SIG-M5 treated with dmso at 0.1 percent for 504 hours (cell line): ENCODE measurements around the gene CACNA1C.

Experiments
- DNase-seq: peaks from one replicate; lab custom pipeline; 2025; ENCODE audit not compliant: unreplicated experiment; lab: John Stamatoyannopoulos, UW

The CACNA1C gene

DNA sequence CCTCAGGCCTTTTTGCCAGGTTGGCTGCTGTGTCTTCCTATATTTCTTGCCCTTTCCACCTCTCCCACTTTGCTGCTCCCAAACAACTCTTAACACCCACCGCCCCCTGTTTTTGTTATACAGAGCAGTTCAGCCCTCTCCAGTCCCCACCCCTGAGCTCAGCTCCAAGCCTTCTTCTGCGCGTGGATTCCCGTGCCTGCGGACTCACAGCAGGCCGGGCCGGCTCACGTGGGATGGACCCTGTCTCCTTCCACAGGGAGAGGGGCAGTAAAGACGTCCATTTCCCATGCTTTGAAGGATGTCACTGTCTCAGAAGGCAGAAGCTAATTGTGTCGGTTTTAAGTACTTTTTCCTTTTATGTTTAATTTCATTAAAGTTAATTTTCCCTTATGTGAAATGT lies 139.4 kb downstream of the CACNA1C start:
- no peak for DNase-seq

DNA sequence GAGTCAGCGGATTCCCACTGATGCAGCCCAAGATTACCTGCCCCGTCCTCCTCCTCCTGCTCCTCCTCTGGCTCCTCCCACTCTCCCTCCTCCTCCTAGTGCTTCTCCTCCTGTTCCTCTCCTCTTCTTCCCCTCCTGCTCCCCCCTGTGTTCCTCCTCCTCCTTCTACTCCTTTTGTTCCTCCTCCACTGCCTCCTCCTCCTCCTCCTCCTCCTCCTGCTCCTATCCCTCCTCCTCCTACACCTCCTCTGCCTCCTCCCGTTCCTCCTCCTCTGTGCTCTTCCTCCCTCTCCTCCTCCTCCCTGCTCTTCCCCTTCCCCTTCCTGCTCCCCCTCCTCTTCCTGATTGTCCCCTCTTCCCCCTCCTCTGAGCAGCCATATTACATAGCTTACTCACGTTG lies 141.3 kb downstream of the CACNA1C start:
- DNase-seq, result no peak

DNA sequence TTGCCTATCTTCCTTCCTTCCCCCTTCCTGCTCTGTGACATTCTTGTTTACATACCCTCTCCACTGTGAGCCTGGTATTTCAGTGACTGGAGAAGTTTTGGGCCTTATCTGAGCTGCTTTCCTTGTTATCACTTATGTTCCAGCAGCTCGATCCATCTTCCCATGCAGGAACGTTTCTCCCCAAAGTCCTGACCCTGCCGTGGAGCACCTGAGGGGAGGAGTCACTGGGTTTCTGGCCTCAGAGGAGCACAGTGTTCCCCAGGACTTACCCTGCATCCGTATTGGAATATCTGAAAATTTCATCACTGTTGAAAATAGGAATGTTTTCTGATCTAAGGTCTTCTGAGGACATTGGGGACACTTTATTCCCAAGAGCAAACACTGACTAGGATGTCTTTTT lies 141.8 kb downstream of the CACNA1C start:
- DNase-seq, result no peak

DNA sequence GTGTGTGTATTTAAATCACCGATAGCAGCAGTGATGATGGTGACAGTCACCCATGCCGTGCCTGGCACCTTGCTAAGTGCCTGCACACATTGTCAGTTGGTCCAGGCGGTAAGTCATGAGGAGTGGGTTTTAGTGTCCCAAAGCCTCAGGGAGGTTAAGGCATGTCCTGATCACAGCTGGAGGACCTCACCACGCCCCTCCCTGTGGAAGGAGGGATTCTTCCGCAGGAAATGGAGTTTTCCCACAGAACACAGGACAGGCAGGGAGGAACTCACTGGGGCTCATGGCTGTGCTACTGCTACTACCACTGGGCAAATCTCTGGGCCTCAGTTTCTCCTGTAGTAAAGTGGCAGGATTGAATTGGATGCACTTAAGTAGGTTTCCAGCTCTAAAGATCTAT lies 142.3 kb downstream of the CACNA1C start:
- no peak for DNase-seq

DNA sequence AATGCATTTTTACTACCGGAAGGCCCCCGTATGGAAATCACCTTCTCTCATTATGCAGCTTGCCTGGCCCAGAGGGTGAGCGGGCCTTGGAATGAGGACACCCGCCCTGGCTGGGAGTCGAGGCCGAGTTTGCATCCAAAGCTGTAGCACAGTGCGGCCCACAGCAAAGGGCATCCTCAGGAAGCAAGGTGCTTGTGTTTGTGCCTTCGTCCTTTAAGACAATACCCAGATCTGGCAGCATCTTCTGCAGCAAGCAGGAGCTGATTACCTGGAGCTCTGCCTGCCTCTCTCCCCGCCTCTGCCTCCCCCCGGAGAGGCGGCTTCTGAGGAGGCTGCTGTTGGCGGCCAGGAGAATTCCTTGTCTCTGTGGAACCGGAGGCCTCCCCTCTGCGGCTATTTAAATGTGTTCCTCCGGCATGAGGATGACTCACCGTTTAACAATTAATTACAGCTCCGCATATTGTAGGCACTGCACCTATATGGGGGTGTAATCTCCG lies 145.3 kb downstream of the CACNA1C start:
- DNase-seq, result no peak

DNA sequence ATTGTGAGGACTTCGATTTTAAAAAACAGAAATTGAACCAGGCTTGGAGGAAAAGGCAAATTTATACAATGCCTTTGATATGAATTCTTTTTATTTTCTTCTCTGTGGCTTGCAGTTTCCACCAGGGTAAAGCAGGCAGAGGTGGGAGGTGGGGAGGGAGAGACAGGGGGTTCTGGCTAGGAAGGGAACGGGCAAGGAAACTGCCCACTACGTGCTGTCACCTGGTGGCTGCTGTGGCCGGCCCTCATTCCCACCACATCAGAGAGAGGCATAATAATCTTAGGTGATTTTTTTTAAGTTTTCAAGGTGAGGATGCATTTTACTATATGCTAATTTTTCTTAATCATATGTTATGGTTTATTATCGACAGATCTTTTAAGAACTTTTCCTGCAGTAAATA lies 145.8 kb downstream of the CACNA1C start:
- no peak for DNase-seq

DNA sequence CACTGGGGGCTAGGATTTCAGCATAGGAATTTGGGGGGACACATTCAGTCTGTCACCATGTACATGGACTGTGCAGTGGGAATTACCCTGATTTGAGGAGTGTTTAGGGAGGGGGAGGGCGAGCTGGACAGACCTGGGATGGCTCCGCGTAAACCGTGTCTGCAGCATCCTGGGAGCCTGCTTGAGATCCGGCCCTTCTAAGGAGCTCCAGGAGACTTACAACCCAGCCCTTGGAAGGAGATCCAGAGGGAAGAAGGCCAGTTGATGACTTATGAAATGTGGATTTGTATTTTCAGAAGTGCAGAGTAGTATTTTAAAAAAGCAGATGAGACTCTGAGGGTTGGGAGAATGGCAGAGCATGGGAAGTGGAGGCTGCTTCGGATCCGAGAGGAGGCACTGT lies 153.2 kb downstream of the CACNA1C start:
- no peak for DNase-seq

DNA sequence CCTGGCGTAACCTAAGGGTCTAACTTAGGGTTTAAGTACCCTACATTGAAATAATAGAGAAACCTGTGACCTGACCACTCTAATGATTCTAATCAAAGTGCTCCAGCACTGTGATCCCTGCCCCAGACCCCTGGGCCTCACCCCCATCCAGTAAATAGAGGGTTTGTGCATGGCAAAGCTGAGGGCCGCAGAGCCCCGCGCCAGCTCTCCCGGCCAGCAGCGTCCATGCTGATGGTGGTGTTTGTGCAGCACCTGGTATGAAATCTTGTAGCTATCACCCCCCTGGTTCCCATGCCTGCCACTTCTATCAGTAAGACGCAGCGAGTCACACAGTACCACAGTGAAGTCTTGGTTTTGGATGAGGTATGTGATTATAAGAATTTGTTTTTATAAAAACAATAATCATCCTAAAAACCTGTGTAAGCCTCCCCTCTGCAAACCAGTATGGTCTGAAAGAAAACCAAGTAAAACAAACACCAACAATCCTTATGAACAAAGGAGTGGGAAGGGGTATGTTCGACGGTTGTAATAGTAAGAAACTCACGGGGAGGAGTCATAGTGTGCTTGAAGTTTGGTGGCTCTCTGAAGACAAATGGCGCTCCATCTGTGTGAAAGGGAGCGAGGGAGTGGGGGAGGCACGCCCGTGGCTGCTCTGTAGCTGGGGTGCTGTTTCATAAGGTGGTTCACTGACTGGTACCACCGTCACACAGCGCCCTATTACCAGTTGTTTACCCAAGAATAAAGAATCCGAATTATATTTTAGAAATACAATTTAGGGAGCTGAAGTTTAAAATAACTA lies 156.2 kb downstream of the CACNA1C start:
- no peak for DNase-seq

DNA sequence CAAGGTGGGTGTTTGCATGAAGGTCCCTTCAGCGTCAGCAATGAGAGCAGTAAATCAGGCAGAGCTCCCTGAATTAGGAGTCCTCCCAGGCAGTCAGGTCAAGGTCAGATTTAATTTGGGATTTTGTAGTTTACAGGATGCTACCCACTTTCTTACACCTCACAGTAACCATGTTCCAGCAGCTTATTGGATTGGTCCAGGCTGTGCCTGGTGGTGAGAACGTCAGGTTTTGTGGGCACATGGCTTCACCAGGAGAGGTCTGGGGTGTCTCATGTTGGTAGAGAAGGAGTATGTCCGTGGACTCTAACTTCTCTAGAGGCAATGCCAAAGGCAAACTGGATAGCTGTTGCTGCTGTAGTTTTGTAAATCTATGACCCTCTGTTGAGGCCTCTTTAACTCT lies 158.3 kb downstream of the CACNA1C start:
- DNase-seq, result no peak

DNA sequence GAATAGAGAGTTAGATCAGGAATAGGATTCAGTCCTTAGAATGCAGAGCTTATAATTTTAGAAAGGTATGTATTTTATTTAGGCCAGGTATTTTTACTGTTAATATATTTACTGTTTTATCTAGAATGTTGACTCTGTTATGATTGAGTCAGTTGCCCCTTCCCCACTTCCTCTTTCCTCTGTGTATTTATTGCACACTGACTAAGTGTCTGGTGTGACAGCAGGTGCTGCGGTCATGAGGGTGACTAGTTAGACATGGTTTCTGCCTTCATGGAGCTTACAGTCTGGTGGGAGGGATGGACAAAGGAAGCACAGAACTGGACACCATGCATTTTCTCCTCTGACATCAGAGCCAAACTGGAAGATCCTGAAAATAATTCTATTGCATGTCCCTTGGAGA lies 159.8 kb downstream of the CACNA1C start:
- DNase-seq, result no peak

DNA sequence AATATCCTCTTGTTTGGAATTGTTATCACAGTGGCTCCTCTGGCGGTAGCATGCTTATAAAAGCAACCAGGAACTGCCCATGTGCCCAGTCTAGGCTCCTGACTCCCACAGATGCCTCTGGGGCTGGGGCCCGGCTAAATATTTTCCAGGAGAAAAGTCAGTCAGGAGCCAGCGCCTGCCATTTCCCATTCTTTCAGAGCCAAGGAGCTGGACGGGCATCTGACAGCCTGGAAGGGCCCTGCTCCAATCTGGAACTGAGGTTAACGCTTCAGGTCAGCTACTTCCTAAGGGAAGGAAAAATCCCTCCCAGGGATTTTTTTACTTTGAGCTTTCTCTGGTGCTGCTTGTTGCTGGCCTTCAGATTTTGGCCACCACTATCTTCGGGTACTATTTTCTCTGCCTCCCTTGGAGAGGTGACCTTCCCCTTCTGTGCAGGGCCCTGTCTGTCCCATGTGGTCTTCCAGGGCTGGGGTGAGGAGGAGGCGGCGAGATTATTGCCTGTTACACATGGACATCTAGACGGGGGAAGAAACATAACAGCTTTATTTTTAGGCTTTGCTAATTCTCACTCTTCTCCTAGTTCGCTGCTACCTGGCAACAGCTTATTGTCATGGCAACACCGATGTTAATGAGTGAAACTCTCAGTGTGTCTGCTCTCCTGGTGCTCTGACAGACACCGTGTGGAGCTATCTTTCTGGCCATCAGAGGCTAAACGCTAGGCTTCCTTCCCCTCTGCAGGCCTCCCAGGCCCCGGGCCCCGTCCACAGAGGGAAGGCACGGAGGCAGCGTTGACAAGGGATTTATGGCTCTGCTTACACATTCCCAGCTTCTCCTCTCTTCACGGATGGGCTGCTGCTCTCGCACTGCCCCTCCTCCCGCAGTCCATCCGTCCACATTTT lies 160.4 kb downstream of the CACNA1C start:
- DNase-seq, result no peak

DNA sequence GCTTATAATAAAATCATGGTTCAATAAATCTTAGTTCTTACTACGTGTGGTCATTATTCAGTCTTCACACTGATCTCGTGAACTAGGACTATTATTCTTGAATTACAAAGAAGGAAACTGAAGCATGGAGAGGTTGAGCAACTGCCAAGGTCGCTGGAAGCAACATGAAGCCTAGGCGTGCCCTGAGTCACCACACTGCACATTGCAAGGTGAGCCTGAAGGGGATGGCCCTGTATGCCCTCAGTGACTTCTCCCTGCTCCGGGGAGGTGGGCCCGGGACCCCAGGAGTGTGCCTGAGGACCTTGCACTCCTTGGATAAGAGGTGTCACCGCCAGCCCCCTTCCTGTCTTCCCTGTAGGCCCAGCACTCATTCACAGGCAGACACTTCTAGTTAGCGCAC lies 161.6 kb downstream of the CACNA1C start:
- no peak for DNase-seq

DNA sequence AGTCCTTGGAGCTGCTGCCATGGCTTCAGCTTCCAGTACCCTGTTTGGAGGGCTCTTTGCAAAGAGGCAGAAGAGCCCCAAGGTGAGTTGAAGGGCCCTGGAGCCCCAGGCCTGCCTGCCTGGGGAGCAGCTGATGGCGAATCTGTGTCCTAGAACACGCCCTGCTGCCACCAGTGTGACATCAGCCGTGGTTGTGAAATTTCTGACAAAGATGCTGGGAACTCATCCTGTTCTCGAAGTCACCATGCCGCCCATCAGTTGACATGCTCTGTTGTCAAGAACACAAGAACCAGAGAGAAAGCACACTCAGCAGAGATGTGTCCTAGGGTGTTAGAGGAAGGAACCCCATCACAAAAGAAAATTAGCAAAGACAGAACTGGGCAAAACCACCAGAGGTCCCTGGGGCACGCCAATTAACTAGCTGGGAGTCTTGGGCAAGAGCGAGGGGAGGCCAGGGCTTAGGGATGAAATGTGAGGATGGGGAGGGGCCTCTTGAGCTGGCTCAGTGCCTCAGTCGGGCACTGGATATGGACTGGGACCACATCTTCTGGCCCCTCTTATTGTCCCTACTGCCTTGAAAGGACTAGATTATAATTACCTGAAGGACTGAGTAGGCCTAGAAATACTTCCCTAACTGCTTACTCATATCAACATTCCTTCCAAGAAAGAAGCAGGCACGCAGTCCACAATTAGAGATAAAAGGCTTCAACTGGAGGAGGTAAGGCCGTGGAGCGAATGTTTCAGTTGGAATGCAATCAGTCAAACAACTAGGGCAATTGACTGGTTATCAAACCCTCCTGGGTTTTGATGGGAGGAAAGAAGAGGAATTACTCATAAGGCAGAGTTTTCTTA lies 163.1 kb downstream of the CACNA1C start:
- DNase-seq, result no peak

DNA sequence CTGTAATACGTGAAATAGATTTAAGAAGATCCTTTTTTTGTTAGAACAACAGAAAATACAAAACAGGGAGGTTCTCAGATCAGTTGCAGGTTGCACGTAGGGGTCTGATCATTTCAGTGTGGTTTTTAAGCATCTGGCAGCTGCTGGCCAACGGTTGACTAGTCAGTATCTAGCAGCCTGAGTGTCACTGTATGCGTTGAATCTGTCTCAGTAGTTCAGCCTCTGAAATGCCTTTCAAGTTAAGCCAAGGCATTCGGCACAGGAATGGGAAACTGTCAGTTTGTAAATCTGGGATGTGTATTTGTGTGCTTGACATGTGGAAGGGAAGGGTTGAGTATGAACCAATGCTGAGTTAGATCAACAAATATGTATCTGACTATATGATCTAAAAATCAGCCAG lies 165.9 kb downstream of the CACNA1C start:
- DNase-seq, result no peak

DNA sequence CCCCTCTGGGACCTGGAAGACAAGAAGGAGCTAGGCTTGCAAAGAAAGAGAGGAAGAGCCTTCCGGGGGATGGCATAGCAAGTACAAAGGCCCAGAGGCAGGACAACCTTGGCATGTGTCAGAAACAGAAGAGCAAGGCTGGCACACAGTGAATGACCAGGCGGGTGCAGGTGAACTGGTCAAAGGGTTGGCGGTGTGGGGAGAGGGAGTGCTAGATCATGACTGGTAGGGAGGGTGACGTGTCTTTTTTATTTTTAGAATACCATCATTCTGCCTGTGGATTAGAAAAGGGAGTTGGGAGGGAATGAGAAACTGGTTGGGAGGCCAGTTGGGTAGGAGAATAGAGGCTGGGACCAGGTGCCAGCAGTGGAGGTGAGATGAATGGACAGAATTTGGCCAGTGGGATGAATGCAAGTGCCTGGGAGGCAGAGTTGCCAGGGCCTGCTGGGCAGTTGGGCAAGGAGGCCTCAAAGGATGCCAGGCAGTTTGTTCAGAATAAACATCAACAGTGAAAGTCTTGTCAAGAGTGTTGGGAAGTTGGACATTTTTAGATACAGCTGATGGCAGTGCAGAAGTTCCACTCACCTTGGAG lies 168.3 kb downstream of the CACNA1C start:
- no peak for DNase-seq

DNA sequence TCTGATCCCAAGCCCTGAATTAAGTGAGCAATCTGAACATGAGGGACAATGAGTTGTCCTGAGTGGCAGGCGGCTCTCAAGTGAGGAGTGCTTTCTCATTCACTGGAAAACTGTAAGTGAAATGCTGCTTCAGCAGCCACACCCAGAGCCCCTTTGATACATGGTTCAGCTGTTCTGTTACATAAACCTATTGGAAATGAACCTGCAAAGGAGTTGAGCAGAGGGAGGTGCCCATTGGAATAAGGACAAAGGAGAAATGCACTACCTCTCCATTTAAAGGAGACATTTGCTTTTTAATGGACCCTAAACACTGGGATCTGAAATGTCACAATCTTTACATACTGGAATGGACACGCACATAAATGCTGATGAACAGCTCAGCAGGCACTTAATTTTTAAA lies 169.9 kb downstream of the CACNA1C start:
- no peak for DNase-seq

DNA sequence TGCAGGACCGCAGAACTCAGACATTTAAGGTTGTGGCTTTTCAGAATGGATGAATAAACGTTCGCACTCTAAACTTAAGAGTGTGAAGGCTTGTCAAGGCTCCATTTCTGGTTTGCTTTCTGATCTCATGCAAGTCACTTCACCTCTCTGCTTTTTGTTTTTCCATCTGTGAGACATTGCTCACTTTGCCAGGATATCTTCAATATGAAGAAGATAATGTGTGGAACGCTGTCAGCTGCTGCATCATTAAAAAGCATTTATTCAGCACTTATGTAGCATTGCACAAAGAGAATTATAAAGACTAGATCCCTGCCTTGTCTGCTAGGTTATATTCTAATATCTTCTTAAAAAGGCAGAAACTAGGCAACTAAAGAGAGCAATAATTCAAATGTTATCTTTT lies 172.2 kb downstream of the CACNA1C start:
- DNase-seq, result no peak

DNA sequence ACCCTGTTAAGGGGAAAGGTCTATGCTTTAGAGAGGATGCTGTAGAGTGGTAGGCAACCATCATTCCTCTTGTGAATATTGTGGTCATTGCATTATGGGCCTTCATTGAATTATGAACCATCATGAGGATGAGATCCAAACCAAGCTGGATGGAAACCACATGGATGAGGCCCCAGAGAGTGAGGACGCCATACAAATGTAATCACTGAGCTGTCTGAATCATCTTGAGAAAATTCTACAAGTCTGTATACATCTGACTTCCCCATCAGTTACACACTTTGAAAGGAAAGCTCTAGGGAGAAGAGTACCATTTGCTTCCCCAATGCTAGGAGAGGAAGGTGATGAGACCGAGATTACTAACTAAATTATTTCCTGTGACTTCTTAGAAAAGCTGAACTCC lies 172.9 kb downstream of the CACNA1C start:
- DNase-seq, result no peak

DNA sequence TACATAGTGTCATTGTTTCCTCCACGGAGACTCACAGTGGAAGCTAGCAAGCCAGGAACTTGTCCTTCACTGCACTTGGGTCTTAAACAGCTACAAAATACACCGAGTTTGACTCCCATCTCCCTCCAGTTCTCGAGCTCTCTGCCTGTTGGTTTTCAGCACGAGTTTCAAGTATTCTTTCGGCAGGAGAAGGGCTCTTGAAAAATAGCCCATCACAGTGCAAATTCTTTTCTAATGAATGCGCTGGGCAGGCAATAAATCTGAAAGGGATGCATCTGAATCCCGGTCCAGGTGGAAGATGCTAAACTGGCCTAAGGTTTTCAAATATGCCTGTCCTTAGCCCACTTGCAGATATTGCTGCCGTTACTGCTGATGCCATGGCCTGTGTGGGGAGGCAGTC lies 173.9 kb downstream of the CACNA1C start:
- no peak for DNase-seq

DNA sequence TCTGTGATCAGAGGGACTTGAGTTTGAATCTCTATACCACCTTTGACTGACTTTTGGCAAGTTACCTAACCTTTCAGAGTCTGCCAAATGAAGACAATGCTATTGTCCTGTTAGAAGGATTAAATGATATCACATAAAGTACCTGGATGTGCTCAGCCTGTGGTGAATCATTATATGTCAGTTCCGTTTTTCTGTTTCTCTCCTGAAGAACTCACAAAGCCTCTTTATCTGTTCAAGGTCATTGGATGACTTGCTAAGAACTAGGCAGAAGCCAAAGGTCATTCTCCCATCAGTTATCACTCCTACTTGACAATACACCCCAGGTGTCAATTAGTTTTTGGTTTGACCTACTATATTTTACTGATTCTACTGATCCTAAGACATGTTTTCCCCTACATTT lies 174.6 kb downstream of the CACNA1C start:
- DNase-seq, result no peak

DNA sequence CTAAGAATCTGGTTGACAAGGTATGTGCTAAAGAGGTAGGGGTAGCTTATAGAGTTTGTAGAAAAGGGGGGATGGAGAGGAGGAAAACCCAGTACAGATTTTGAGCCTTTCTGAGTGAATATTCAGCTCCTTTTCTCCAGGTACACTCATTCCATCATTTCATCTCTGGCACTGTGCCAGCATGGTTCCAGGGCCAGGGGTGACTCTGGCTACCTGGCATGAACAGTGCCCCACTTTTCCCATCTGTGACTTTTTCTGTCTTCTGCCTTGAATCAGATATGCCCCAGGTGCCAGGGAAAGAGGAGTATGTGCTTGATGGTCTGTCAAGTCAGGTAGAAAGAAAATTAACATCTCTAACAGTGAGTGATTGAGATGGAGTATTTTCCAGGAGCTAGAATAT lies 175.7 kb downstream of the CACNA1C start:
- no peak for DNase-seq
